Measurements from ENCODE around the gene SPART.

SPART gene

GRCh38 chr13:36355632-36356031 is 9.4 kb upstream of the SPART start:
- no peak overlapping the region for H3K27ac ChIP-seq
- H3K4me3 ChIP-seq, result no peak overlapping the region
- H3K36me3 ChIP-seq, result no peaks in the 10 kb centered on the region
- H3K27me3 ChIP-seq, result no peaks in the 10 kb centered on the region
- no peaks in the 10 kb centered on the region for H4K20me1 ChIP-seq
- no peak for TF ChIP-seq Cebpa-rat (IDR thresholded peaks at IDR 0.05)
- no peaks in the 10 kb centered on the region for H3K9me3 ChIP-seq
- H3K4me1 ChIP-seq, result no peaks in the 10 kb centered on the region
- H3K9ac ChIP-seq, result no peak overlapping the region
- H3K4me2 ChIP-seq, result no peak overlapping the region

DNA sequence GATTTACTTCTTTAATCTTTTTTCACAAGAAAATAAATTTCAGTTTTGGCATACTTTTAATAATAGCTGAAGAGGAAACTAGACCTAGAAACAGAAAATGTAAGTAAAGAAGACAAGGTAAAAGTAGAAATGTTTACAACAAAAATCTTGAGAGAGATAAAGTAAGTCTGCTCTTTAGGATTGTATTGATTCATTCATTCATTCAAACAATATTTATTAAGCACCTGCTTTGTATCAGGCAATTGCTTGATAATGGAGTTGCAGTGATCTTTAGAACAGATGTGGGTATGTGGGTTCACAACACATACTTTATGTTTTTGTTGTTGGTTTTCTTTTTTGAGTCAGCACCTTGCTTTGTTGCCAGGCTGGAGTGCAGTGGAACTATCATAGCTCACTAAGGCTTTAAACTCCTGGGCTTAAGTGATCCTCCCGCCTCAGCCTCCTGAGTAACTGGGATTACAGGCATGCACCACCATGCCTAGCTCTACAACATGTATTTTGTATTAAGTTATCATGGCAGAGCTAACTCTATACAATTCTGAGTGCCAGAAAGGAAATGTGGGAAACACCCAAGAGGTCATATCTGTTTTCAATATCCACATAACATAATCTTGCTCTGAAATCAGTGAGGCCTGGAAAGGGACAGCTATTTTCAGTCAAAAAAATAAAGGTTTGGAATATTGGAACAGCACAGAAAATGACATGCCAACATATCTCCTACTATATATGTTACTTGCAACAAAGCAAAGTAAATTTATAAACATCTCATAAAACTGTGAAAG is 8.8 kb upstream of the SPART start:
- Histone ChIP-seq H3K4me2 (no peak overlapping the region), H3K4me1 (no peaks in the 10 kb centered on the region), H3K36me3 (no peaks in the 10 kb centered on the region), H3K9me3 (no peaks in the 10 kb centered on the region), H3K9ac (no peak overlapping the region), H4K20me1 (no peaks in the 10 kb centered on the region), H3K4me3 (no peak overlapping the region), H3K27me3 (no peaks in the 10 kb centered on the region), H3K27ac (no peak overlapping the region)
- TF ChIP-seq Cebpa-rat (IDR thresholded peaks at IDR 0.05), result no peak

DNA sequence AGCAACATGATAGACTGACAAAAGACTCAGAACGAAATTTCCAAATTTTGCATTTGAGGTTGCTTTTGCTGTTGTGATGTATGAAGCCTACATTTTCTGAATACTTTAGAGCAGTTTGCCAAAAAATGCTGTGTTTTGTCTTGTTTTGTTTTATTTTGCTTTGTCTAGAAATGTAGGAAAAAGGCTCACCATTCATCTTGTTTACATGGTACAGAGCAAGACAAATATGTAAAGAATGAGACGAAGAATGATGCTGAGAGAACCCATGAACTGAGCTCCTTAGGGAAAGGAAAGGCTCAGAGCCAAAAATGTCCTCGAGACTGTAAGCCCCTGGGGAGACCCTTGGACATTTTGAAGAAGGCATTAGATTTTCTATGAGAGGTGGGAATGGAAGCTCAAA is 6.8 kb upstream of the SPART start:
- H3K4me1 ChIP-seq, result no peaks in the 10 kb centered on the region
- H3K9me3 ChIP-seq, result no peaks in the 10 kb centered on the region
- no peaks in the 10 kb centered on the region for H3K27me3 ChIP-seq
- no peak overlapping the region for H3K27ac ChIP-seq
- H3K9ac ChIP-seq, result no peak overlapping the region
- no peak for TF ChIP-seq Cebpa-rat (IDR thresholded peaks at IDR 0.05)
- H3K36me3 ChIP-seq, result no peaks in the 10 kb centered on the region
- no peaks in the 10 kb centered on the region for H4K20me1 ChIP-seq
- H3K4me2 ChIP-seq, result no peak overlapping the region
- no peak overlapping the region for H3K4me3 ChIP-seq

DNA sequence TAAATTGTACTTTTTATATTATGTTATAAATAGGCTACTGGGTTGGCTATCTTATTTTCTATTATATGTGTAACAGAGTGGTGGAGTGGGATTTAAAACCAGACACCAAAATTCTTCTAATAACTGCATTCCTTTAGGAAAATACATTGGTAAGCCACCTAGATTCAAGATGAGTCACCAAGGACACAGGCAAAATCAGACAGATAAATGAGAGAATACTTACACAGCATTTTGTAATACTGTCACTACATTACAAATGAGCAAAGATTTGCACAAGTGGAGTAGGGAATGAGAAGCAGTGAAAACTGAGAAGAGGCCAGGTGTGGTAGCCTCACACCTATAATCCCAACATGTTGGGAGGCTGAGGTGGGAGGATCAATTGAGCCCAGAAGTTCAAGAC is 6.2 kb upstream of the SPART start:
- H4K20me1 ChIP-seq, result no peaks in the 10 kb centered on the region
- H3K27me3 ChIP-seq, result no peaks in the 10 kb centered on the region
- no peaks in the 10 kb centered on the region for H3K4me1 ChIP-seq
- no peak overlapping the region for H3K4me3 ChIP-seq
- no peak overlapping the region for H3K9ac ChIP-seq
- H3K36me3 ChIP-seq, result no peaks in the 10 kb centered on the region
- TF ChIP-seq Cebpa-rat (IDR thresholded peaks at IDR 0.05), result no peak
- no peaks in the 10 kb centered on the region for H3K9me3 ChIP-seq
- H3K27ac ChIP-seq, result no peak overlapping the region
- H3K4me2 ChIP-seq, result no peak overlapping the region

- Histone ChIP-seq H3K27ac (no peak overlapping the region), H3K9me3 (peaks cover 20% of the 10 kb centered on the region), H3K4me3 (no peak overlapping the region), H3K36me3 (no peaks in the 10 kb centered on the region), H3K4me1 (no peaks in the 10 kb centered on the region), H3K27me3 (no peaks in the 10 kb centered on the region), H3K9ac (no peak overlapping the region), H3K4me2 (no peak overlapping the region), H4K20me1 (no peaks in the 10 kb centered on the region)
- no peak for TF ChIP-seq Cebpa-rat (IDR thresholded peaks at IDR 0.05)
These were observed 1.5 kb upstream of the SPART start for GRCh38 chr13:36347531-36348210.

DNA sequence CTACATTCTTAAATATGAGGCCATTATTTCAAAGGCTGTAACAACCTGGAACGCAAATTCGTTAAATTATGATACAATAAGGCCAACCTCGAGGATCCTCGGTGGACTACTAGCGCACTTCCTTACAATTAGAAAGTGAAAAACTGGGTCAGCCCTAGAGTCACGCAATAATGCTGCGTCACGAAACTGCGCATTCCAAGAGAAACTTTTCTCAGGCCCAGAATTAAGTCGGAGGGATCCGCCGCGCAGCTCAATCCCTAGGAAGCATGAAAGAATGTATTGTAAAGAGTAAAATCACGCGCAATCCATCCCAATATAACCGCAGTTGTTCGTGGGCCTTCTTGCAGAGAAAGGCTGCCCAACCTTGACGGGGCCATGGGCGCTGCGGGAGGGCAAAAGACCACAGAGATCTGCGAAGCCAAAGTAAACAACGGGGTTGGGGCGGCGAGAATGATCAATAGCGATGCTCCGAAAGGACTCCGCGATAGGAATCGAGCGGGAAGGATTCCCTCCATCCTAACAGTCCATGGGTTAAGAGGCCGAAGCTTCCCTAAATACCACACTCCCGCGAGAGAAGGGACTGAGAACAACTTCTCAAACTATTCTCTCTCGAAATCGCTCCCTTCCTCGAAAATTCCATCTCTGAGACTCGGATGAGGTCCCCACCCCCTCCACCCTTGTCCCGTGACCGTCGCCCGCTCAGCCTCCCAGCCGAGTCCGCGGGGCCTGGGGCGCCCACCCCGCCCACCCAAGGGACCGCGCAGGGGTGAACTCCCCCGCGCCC is 564 bp downstream of the SPART start:
- Histone ChIP-seq H3K36me3 (no peaks in the 10 kb centered on the region), H3K9me3 (peaks cover 20% of the 10 kb centered on the region), H4K20me1 (no peaks in the 10 kb centered on the region), H3K4me1 (no peaks in the 10 kb centered on the region), H3K4me2 (no peak overlapping the region), H3K27ac (no peak overlapping the region), H3K9ac (no peak overlapping the region), H3K27me3 (no peaks in the 10 kb centered on the region), H3K4me3 (no peak overlapping the region)
- no peak for TF ChIP-seq Cebpa-rat (IDR thresholded peaks at IDR 0.05)

DNA sequence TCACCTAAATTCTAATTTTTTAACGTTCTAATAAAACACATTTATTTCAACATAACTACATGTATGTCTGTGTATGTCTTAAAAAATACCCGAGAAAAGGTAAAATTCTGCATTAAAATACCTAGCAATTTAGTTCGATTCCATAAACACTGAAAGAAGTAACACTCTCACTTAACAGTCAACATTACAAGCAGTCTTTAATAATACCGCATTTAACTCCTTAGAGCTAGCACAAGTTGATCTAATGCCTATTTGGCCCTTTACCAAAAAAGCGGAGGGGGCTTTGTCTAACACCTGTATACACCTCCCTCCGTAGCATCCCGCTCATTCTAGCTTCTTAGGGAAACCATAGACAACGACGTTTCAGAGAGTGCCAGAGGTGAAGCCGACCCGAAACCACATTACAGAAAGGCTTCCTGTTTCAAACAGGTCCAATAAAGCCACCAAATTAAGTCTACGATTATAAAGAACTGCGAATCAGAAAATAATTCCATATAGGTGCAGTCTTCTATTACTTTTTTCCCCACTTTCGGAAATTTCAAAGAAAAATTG is 1.2 kb downstream of the SPART start:
- no peaks in the 10 kb centered on the region for H3K36me3 ChIP-seq
- H3K9me3 ChIP-seq, result peaks cover 20% of the 10 kb centered on the region
- no peak overlapping the region for H3K4me3 ChIP-seq
- no peak overlapping the region for H3K4me2 ChIP-seq
- no peak for TF ChIP-seq Cebpa-rat (IDR thresholded peaks at IDR 0.05)
- H4K20me1 ChIP-seq, result no peaks in the 10 kb centered on the region
- H3K27me3 ChIP-seq, result no peaks in the 10 kb centered on the region
- no peak overlapping the region for H3K27ac ChIP-seq
- H3K9ac ChIP-seq, result no peak overlapping the region
- no peaks in the 10 kb centered on the region for H3K4me1 ChIP-seq

GRCh38 chr13:36344173-36344572 is 2.0 kb downstream of the SPART start:
- TF ChIP-seq Cebpa-rat (IDR thresholded peaks at IDR 0.05), result no peak

DNA sequence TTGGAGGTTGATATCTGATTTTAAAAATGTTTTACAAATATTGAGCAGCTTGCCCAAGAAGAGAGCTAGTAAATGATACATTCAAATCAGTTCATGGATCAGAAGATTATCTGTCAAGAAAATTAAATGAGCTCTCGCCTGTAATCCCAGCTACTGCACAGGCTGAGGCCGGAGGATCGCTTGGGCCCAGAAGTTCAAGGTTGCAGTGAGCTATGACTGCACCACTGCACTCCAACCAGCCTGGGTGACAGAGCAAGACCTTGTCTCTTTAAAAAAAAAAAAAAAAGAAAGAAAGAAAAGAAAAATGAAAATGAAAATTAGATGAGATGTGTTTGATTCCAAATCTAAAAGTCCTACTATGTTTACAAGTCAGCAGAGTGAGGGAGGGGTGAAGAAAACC is 2.4 kb downstream of the SPART start:
- Histone ChIP-seq H3K4me3 (no peak overlapping the region), H3K9me3 (peaks cover 20% of the 10 kb centered on the region), H3K27me3 (no peaks in the 10 kb centered on the region), H3K4me1 (no peaks in the 10 kb centered on the region), H4K20me1 (no peaks in the 10 kb centered on the region), H3K9ac (no peak overlapping the region), H3K4me2 (no peak overlapping the region), H3K27ac (no peak overlapping the region), H3K36me3 (no peaks in the 10 kb centered on the region)
- no peak for TF ChIP-seq Cebpa-rat (IDR thresholded peaks at IDR 0.05)

More at GRCh38 chr13:36344173-36344572, 2.0 kb downstream of the SPART start:
- no peaks in the 10 kb centered on the region for H3K27me3 ChIP-seq
- no peak overlapping the region for H3K4me2 ChIP-seq
- no peaks in the 10 kb centered on the region for H4K20me1 ChIP-seq
- H3K9me3 ChIP-seq, result peaks cover 20% of the 10 kb centered on the region
- H3K4me3 ChIP-seq, result no peak overlapping the region
- no peaks in the 10 kb centered on the region for H3K36me3 ChIP-seq
- H3K27ac ChIP-seq, result no peak overlapping the region
- H3K9ac ChIP-seq, result no peak overlapping the region
- no peaks in the 10 kb centered on the region for H3K4me1 ChIP-seq

Measured in BLaER1 (cell line).